Activated effector memory CD4-positive, alpha-beta T cell treated with anti-CD3 and anti-CD28 coated beads, Interleukin-2, amount 50 U/mL, for 16 hours (primary cell): ENCODE results near the gene PIGZ.
A peak's percentile ranks its signal among the peaks of the same experiment; 100 is the strongest.

Experiments used
- DNase-seq: peaks from one replicate; pipeline ENCODE4 v3.0.0-alpha.2; 2020

Gene PIGZ

GRCh38 chr3:196968233-196969133 is at the start of gene PIGZ:
PIGZ (minus strand) TSS chr3:196968833; CDS start chr3:196952031, 16,802 bp downstream.
- DNase-seq, result peak; percentile 79

GRCh38 chr3:197017003-197017402 is 48.4 kb upstream of the PIGZ start:
- DNase-seq, result no peak

DNA sequence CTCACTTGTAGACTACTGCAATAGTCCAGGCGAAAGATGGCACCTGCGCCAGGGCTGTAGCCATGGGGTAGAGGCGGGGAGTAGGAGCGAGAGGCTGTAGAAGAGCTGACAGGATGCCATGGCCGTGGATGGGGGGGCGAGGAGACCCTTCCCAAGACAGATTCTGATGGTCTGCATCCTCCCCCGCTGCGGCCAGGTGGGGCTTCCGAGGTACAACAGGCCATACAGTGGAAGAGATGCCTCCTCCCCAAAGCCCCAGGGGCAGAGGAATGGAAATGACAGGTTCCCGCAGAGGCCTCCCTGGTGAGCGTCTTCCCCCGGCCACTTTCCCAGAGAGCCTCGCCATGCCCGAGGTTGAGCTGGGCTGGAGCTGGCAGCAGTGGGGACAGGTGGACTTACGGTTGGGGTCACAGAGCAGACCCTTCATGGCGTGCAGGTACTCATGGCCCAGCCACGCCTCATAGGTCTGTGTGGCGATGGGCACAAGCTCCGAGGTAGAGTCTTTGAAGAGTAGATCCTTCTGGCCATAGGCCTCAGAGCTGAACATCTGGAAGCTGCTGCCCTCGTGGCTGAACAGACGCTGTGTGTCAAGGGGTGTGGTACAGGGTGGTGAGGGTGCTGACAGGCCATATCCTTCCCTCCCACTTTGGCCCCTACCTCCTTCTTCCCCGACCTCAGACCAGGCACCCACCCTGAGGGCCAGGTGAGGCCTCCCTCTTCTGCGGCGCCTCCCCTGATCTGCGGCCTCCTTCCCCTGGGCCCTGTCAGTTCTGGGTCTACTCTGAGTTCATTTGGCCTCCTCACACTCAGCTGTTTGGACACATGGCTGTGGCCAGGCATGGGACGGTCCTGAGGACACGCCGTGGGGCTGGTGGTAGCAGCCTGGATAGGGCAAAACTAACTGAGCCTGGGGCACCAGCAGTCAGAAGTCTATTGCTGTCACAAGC is 47.4 kb upstream of the PIGZ start:
- DNase-seq, result no peak

- DNase-seq, result no peak
These were observed 46.4 kb upstream of the PIGZ start for GRCh38 chr3:197014942-197015575.

- no peak for DNase-seq
These were observed 45.4 kb upstream of the PIGZ start for GRCh38 chr3:197014024-197014423.

DNA sequence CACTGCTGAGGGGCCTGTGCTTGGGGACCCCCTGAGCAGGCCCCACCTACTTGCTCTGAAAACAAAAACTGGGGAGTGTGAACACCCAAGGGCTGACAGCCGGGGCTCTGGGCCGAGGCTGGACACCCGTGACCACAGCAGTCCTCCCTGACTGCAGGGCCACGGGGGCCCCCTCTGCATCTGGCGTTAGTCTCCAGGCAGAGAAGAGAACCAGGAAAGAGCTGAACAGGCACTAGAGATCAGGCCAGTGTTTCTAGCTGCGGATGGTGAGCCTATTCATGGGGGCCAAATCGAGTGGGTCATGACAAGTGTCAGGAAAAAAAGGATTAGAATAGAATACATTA is 43.9 kb upstream of the PIGZ start:
- no peak for DNase-seq

- no peak for DNase-seq
These were observed 43.3 kb upstream of the PIGZ start for GRCh38 chr3:197011780-197012539.

DNA sequence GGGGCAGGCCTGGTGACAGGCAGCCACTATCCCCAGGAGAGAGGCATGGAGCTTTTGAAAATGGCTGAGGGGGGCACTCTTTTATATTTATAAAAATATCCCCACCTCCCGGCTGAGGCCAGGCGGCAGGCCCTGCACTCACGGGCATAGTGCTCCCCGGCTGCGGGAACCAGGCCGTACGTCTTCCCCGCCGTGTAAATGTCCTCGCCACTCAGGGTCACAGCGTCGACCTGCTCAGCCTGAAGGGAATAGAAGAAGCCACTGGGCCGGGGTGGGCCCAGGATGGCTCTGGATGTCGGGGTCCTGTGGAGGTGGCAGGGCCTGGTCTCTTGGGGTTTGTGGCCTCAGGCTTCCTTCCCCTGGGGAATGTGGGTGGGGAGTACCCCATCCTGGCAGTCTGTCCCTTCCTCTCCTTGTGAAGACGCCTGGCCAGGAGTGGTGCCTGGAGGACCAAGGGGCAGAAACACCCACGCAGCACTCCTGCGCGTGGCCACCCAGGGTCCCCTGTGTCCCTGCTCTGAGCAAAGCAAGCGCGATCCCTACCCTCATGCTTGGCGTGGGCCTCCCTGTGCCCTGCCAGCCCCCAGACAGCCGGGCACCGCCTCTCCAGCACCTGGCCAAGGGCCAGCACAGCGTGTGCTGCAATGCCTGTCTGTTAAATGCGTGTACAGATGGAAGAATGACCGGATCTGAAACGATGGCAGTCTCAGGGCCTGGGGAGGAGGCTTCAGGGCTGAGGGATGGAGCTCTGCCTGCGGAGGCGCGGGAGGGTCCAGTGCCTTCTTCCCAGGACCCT is 42.1 kb upstream of the PIGZ start:
- DNase-seq, result no peak

DNA sequence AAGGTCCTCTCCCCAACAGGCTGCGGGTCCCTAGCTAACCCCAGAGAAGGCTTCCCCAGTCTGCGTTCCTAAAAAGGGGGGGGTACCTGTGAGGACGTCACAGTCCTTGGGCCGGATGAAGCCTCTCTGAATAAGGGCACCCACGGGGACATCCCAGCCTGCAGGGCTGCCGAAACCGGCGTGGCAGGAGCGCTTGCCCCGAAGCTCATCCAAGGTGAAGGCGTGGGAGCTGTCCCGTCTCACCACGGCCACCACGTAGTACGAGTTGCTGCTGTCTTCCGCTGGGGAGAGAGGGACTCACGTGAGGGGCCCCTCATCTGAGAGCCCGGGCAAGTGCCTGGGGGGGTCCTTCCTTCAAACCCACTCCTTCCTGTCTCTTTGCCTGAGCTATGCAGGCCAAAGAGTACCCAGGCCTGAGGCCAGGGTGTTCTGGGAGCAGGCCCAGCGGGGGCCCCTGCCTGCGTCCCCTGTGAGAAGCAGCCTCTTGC is 40.9 kb upstream of the PIGZ start:
- DNase-seq, result no peak

- DNase-seq, result no peak
These were observed 40.0 kb upstream of the PIGZ start for GRCh38 chr3:197008436-197009209.

DNA sequence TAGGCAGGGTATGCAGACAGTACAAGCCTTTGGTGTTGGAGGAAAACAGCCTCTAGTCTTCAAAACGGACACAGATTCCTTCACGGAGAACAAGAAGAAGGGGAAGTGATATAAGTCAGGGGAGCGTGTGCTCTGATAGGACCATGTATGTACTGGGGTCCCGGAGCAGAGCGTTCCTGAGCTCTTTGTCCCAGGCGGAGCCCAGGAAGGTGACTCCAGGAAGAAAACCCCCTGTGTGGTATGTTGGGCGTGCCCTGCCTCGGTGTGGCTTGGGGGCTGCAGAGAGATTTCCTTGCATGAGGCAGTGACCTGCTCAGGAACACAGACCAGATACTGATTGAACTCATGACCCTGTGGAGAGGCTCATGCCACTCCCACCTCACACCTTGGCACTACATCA is 39.3 kb upstream of the PIGZ start:
- DNase-seq, result no peak

- DNase-seq, result no peak
These were observed 38.8 kb upstream of the PIGZ start for GRCh38 chr3:197007296-197007940.

DNA sequence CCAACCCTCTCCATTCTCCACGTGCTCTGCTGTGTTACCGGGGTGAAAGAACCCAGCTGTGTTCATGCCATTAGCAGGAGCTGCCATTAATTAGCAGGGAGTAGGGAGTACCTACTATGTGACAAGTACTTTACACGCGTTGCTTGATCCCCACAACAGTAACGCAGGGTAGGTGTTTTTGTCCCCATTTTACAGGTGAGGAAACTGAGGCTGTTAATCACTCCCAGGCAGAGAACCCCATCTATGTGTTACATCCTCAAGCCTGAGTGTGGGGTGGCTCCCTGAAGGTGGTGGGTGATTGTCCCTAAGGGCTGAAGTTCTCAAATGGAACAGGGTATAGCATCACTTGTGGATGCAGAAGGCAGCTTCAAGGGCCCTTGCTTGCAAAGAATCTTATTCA is 38.2 kb upstream of the PIGZ start:
- no peak for DNase-seq

DNA sequence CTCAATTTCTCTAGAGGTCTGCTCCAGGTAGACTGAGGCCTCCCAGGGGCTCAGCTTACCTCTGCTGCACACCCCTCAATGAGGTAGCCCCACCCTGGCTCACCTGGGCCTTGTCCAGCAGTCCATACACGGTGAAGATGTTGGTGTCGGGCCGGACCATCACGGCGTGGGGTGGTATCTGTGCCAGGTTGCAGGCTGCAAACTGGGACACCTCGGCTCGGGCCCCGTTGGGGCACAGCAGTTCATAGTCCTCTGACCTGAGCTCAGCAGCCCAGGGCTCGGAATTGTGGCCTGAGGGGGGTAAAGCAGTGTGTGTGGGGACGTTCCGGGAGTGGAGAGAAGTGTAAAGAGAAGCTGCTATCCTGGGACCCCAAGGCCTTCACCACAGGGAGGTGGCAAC is 37.8 kb upstream of the PIGZ start:
- no peak for DNase-seq

DNA sequence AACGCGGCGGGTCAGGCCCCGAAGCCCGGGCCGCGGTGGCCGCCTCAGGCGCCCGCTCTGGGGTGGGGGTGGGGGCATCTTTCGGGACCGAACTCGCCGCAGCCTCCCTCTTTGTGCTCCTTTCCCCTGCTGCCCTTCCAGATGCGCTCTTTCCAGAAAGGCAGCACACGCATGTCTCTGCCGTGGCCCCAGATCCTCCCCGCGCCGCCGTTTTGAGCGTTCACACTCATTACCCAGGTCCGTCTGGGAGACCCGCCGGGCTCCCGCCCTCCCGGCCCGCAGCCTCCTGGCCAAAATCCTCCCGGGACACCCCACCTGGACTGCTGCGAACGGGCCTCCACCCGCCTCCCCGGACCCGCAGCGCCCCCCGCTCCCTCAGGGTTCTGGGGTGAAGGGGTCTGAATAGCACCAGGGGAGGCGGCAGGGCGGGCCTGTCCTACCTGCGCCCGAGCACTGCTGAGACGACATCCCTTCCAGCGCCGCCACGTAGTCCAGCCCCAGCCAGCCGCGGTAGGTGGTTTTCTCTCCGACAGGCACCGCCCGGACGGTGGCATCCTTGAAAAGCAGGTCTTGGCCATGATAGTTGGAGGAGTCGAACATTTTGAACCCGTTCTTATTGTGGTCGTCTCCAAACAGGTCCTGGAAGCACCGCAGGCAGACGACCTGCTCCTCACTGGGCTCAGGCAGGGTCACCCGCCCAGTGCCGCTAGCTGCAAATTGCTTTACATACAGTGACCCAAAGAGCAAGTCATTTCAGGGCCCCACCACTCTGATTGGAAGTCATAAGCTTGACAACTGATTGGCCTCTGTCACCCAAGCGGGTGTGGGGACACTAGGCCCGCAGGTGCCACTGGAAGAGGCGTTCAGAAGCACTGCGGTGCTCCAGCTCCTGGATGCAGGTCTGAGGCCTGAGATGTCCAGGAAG is 35.1 kb upstream of the PIGZ start:
- peak; percentile 73 for DNase-seq

GRCh38 chr3:197002701-197003454 is 34.2 kb upstream of the PIGZ start:
- peak; percentile 94 for DNase-seq

DNA sequence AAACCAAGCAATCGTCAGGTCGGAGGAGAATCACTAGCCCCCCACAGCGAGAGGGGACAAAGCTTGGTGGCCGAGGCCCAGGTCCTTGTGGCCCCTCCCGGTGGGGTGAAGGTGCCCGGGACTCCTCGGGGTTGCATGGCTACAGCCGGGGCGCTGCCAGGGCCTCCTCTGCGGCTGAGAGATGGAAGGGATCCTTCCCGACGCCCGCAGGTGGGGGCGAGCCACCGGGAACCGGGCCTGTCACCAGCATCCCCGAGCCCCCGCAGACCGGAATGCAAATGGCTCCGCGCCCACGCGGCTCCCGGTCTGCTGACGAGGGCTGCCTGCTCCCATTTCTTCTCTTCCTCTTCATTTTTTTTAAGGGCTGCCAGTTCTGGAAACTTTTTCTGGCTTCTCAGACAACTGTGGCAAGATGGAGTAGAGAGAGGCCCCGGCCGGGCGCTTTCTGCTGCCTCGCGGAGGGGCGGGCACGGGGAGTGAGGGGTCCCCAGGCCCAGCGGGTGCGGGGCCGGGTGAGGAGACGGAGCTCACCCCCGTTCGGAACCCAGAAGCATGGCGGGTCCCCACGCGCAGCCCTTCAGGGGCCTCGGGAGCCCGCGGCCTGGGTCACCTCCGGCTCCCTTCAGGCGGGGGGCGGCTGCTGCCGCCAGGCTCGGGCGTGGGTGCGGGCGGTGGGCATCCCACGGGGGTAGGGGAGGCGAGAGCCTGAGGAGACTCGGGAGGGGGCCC is 33.5 kb upstream of the PIGZ start:
- DNase-seq, result no peak
